Raji (cell line): ENCODE data around the gene AMIGO3.
A peak's percentile ranks its signal among the peaks of the same experiment; 100 is the strongest.

Source experiments
- POLR2A ChIP-seq: IDR thresholded peaks from 2 replicates; pipeline ENCODE4 v1.6.1; 2011; ENCODE audit warnings: low read depth, low read length, control low read depth; ENCODE audit not compliant: insufficient read depth

AMIGO3 gene

DNA sequence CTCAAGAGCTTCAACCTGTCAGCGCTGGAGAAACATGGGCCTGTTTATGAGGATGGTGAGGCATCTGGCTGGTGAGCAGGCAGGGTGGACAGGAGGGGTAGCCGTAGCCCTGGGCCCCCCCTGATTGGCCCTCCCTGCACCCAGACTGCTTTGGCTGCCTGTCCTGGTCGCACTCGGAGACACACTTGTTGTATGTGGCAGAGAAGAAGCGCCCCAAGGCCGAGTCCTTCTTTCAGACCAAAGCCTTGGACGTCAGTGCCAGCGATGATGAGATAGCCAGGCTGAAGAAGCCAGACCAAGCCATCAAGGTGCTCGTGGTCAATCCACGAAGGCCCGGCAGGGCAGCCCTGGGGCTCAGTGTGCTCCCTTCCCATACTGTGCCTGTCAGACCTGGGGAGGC, 43.6 kb downstream of the AMIGO3 start:
- TF ChIP-seq POLR2A, result no peak

DNA sequence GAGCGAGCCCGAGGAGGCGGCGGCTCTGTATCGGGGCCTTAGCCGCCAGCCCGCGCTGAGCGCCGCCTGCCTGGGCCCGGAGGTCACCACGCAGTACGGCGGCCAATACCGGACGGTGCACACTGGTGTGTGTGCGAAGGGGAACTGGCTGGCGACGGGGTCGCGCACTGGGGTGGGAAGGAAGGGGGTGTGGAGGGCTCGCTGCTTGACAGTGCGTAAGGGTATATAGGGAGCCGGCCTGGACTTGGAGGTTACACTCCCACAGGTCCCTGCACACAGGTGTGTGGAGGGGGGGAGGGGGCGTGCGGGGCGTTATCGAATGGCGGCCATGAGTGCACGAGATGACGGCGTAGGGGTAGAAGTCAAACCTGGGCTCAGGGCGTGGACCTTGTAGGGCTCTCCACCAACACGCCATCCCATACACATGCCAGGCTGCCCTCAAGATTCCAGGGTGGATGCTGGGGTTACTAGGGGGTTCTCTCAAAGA, 44.9 kb downstream of the AMIGO3 start:
- TF ChIP-seq POLR2A, result no peak

DNA sequence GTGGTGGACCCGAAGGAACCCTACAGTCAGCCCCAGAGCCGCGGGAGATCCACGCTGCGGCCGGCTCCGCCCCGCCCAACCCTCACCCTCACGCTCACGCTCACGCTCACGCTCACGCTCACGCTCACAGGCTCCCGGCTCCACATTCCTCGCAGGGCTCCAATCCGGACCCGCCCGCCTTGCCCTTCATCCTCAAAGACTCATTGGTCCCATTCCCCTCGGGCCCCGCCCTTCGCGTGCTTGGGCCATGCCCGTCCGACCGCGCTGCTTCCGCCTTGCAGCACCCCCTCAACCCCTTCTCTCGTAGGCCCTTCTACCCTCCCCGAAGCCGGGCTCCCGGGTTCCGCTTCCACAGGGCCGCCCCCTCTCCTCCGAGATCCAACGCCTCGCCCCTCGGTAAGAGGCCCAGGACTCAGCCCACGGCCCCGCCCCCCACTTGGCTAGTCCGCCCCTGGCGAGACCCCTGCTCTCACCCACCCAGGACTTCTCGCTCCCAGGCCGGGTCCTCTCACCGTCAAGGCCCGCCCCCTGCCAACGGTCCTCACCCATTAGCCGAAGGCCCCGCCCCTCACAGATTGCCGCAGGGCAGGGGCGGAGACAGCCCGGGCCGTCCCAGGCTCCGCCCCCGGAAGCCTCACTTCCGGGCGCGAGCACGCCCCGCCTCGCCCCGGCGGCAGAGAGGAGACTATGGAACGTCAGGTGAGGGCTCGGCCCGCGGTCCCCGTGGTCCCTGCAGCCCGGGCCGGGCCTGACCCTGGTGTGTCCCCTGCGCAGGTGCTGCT, 45.6 kb downstream of the AMIGO3 start, which contains the start of gene APEH:
APEH (plus strand) TSS at position 637 of the 782 bp plus-strand sequence; CDS start at position 688, 51 bp downstream.
- peak; percentile 82 for TF ChIP-seq POLR2A

DNA sequence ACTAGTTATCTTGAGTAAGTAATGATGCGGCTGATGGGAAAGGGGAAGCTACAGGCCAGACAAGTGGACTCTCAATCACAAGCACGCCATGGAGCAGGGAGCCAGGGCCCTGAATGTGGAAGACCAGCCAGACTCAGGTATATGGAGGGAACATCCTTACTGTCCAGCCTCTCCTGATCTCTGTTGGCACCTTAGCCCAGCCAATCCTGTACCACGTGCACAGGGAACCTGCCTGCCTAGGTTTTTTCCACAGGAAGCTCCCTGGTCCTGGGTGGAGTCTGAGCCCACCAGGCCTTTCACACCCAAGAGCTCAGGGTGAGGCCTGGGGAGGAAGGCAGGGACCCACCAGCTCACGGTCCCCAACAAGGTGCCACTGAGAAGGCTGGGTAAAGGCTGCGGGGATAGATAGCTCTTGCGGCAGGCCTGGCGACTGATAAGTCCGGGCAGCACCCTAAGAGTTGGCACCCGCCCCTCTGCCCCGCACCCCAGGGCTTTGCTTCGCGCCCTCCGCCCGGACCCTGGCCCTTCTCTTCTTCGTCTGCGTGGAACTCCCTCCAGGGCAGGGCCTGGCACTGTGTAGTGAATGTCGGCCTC, 46.3 kb downstream of the AMIGO3 start:
- no peak for TF ChIP-seq POLR2A

DNA sequence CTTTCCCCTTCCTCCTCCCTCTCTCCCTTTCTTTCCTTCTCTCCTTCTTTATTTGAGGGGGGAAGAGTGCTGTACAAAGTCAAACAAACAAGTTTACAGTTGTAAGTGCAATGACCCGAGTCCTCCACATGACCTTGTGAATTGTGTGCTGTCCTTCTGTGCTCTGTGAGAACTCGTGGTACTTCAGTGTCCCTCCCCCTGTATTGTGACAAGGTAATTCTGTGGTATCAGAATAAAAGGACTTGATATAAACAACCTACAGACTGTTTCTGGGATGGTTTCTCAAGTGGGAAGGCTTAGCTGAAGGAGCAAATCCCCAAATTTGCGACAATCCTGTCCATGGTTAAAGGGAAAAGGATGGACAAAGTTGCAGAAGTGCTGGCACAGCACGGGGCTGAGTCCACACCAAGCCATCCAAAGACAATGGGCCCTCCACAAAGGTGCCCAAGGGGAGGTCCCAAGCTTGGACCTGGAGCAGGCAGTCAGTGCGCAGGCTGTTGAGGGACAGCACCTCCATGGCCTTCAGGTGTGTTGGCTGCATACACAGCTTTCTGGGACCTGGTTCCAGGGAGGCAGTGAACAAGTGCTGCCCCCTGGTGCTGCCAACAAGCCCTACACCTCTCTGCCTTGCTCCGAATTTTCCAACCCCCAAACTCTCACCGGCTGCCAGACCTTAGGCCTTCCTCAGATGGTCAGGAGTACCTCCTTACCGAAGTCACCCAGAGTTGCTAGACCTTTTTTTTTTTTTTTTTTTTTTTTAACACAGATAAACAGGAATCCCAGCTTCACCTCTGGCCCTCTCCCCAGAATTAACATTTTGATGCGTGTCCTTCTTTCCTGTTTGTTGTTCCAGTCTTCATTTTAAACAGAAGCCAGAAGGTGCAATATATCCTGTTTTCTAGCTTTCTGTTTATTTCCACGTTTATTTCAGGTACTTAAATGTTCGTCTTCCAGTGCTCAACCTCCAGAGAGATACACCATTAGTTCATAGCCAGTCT, 47.9 kb downstream of the AMIGO3 start:
- TF ChIP-seq POLR2A, result peak; percentile 62

DNA sequence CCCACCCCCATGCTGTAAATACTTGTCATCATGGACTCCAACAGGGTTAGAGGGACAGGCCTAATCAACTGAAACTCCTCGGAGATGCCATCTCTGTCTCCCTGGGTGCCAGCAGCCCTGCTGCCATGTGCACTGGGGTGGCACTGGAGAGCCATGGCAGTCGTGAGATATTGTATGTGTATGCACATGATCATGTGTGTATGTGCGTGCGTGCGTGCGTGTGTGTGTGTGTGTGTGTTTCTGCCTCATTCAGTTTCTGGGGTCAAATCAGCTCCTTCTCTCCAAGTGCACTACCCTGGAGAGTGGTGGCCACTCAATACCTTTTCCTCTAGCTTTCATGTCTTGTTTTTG, 48.6 kb downstream of the AMIGO3 start:
- peak; percentile 13; the same call in 1 of the 2 replicates for TF ChIP-seq POLR2A

DNA sequence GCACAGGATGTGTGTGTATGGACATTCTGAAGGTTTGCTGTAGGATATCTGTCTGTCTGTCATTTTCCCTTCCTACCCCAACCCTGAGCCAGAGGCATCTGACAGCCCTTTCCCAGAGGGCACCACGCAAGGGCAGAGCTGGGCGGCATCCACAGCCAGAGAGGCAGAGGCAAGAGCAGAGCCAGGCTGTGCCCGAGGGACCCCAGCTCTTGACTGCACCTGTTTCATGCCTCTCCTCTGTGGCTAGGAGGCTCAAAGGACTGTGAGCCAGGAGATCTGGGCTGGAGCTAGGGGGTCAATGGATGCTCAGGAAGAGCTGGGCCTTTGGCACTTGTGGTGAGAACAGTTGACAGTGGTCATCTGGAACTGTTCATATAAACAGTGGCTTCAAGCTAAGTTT, 50.1 kb downstream of the AMIGO3 start:
- no peak for TF ChIP-seq POLR2A

DNA sequence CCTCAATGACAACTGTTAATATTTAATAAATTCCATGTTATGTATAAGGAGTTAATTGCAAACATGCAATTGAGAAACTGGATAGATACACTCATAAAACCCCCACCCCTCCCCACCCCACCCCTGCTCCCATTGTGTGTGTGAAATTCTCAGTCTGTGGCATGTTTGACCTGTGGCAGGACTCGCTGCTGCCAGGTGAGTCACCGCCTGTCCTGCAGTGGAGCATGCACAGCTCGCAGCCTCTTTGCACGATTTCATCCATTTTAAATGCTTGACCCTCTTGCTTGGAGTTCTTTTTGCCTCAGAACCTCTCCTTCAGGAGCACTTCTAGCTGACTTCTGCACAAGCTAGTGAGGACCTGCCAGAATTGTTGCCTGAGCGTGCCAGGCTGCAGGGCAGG, 50.6 kb downstream of the AMIGO3 start:
- TF ChIP-seq POLR2A, result no peak

DNA sequence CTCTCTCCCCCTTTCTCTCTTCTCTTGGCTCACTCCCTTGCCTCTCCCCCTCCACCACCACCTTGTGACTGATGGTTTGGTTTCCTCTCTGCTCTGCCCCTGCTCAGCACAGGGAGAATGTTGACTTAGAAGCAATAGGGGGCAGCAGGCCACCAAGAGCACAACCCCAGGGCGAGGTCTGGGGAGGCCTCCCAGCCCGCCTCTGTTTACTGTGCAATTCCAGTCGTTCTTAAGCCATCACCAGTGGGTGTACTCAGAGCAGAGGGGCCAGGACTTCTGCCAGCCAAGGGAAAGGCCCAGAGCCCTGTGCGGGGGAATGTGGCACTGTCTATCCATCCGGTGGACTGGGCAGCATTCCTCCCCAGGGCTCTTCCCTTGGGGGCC, 51.1 kb downstream of the AMIGO3 start:
- no peak for TF ChIP-seq POLR2A

DNA sequence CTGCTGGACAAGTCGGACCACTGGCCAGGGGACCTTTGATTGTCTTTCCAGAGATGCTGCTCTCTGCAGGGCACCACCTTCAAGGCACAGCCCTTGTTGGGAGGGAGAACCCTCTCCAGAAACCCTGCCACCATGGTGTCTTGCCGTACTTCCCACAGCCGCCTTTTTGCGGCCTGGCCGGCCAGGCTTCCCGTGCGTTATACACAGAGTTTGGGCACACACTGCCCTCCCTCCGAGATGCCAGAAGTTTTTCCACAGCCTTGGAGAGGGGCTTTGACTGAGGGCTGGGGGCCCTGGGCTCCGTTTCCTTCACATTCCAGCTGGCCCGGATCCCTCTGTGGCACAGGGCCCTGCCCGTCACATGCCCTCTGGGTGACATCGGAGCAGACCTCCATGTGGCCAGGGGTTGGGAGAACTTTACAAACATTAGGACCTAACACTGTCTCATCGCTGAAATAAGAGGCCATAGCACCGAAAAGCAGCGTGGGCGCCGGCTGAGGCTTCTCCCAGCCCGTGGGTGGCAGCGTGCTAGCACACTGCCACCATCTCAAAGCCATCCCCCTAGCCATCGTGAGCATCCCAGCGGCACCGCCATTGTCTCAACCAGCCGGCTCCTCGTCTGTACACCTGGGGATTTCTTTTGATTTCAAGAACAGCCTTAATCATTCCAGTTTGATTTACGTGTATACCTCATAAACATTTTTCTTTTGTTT, 51.6 kb downstream of the AMIGO3 start:
- no peak for TF ChIP-seq POLR2A
